KMS-11 (cell line): Measurements from ENCODE around the gene PPY.

ENCODE experiments used
- H2AFZ ChIP-seq: fragments of 200-600 bp; sonication (generic); 2 replicates; pipeline ENCODE4 v1.6.1; 2016; ENCODE audit warnings: antibody characterized with exemption, mixed run types, low read depth
- H3K27ac ChIP-seq: fragments of 200-600 bp; sonication (generic); 2 replicates; pipeline ENCODE4 v1.6.1; 2016; ENCODE audit warnings: mild to moderate bottlenecking, mixed run types
- H3K27me3 ChIP-seq: fragments of 200-600 bp; sonication (generic); 2 replicates; pipeline ENCODE4 v1.6.1; 2017; ENCODE audit warnings: mild to moderate bottlenecking, low read depth, mixed run types, moderate library complexity; ENCODE audit not compliant: insufficient read depth
- H3K36me3 ChIP-seq: fragments of 200-600 bp; sonication (generic); 2 replicates; pipeline ENCODE4 v1.6.1; 2017; ENCODE audit warnings: mild to moderate bottlenecking, mixed run types; ENCODE audit not compliant: insufficient read depth
- H3K4me1 ChIP-seq: fragments of 200-600 bp; sonication (generic); 2 replicates; pipeline ENCODE4 v1.6.1; 2016; ENCODE audit warnings: mild to moderate bottlenecking, low read depth, mixed run types; ENCODE audit not compliant: poor library complexity, severe bottlenecking
- H3K4me2 ChIP-seq: fragments of 200-600 bp; sonication (generic); 2 replicates; pipeline ENCODE4 v1.7.0; 2016; ENCODE audit warnings: mild to moderate bottlenecking, mixed run types
- H3K4me3 ChIP-seq: fragments of 200-600 bp; sonication (generic); IDR thresholded peaks from 2 replicates; pipeline ENCODE4 v1.6.1; 2017; ENCODE audit warnings: low read depth, low read length, mixed read lengths; ENCODE audit not compliant: insufficient read depth
- H3K79me2 ChIP-seq: fragments of 200-600 bp; sonication (generic); 2 replicates; pipeline ENCODE4 v1.6.1; 2016; ENCODE audit warnings: low read depth, mixed run types; ENCODE audit not compliant: insufficient read depth
- H3K9ac ChIP-seq: fragments of 200-600 bp; sonication (generic); 2 replicates; pipeline ENCODE4 v1.6.1; 2016; ENCODE audit warnings: mild to moderate bottlenecking, mixed run types
- H4K20me1 ChIP-seq: fragments of 200-600 bp; sonication (generic); 2 replicates; pipeline ENCODE4 v1.6.1; 2016; ENCODE audit warnings: mild to moderate bottlenecking, mixed run types; ENCODE audit not compliant: insufficient read depth
- CTCF ChIP-seq: fragments of 200-600 bp; sonication (generic); conservative IDR thresholded peaks from 2 replicates; pipeline ENCODE4 v1.6.1; 2017; ENCODE audit warnings: low read depth, mild to moderate bottlenecking, antibody characterized with exemption, low read length, moderate library complexity, mixed read lengths

Gene PPY

GRCh38 chr17:43924558-43924957 is 17.7 kb downstream of the PPY start:
- peaks cover 28% of the 10 kb centered on the region for H3K27me3 ChIP-seq
- no peak overlapping the region for H2AFZ ChIP-seq
- no peak overlapping the region for H3K4me2 ChIP-seq

GRCh38 chr17:43920500-43921095 is 21.7 kb downstream of the PPY start:
- H2AFZ ChIP-seq = no peak overlapping the region

More at GRCh38 chr17:43924558-43924957, 17.7 kb downstream of the PPY start:
- no peak for TF ChIP-seq CTCF
- no peaks in the 10 kb centered on the region for H3K4me1 ChIP-seq
- no peak overlapping the region for H3K4me3 ChIP-seq
- H3K9ac ChIP-seq = no peak overlapping the region
- H3K36me3 ChIP-seq = no peaks in the 10 kb centered on the region
- no peaks in the 10 kb centered on the region for H3K79me2 ChIP-seq
- H4K20me1 ChIP-seq = no peaks in the 10 kb centered on the region
- no peak overlapping the region for H3K27ac ChIP-seq

GRCh38 chr17:43918026-43918389 is 24.3 kb downstream of the PPY start:
- H3K9ac ChIP-seq = no peak overlapping the region
- H2AFZ ChIP-seq = no peak overlapping the region
- H3K4me2 ChIP-seq = no peak overlapping the region

More at GRCh38 chr17:43920500-43921095, 21.7 kb downstream of the PPY start:
- Histone ChIP-seq H4K20me1 (no peaks in the 10 kb centered on the region), H3K79me2 (no peaks in the 10 kb centered on the region), H3K27me3 (peaks cover 23% of the 10 kb centered on the region; the same call in 1 of the 2 replicates), H3K4me3 (no peak overlapping the region), H3K4me1 (no peaks in the 10 kb centered on the region), H3K36me3 (no peaks in the 10 kb centered on the region), H3K27ac (no peak overlapping the region), H3K9ac (no peak overlapping the region), H3K4me2 (no peak overlapping the region)
- no peak for TF ChIP-seq CTCF

GRCh38 chr17:43917348-43918025 is 24.8 kb downstream of the PPY start:
- TF ChIP-seq CTCF = no peak
- Histone ChIP-seq H3K36me3 (no peaks in the 10 kb centered on the region), H2AFZ (no peak overlapping the region), H3K4me1 (no peaks in the 10 kb centered on the region), H3K4me3 (no peak overlapping the region), H4K20me1 (no peaks in the 10 kb centered on the region), H3K79me2 (no peaks in the 10 kb centered on the region), H3K4me2 (no peak overlapping the region), H3K27ac (no peak overlapping the region), H3K9ac (no peak overlapping the region), H3K27me3 (peaks cover 33% of the 10 kb centered on the region; the same call in 1 of the 2 replicates)

More at GRCh38 chr17:43918026-43918389, 24.3 kb downstream of the PPY start:
- no peak overlapping the region for H3K27ac ChIP-seq
- no peaks in the 10 kb centered on the region for H3K79me2 ChIP-seq
- peaks cover 33% of the 10 kb centered on the region; the same call in 1 of the 2 replicates for H3K27me3 ChIP-seq
- H3K36me3 ChIP-seq = no peaks in the 10 kb centered on the region
- H3K4me1 ChIP-seq = no peaks in the 10 kb centered on the region
- no peak for TF ChIP-seq CTCF
- no peaks in the 10 kb centered on the region for H4K20me1 ChIP-seq
- no peak overlapping the region for H3K4me3 ChIP-seq
